GM12878 (cell line): ENCODE measurements around the gene POLR3F. TPM values are rescaled to one million over a fixed set of nuclear protein-coding genes. Genes with fewer than 3 reads are reported as not detected.

Source experiments
- ATAC-seq: fragments of 200-7000 bp; cut with Tn5 transposase; 3 replicates; pipeline ENCODE4 v1.9.1; 2020; ENCODE audit warnings: mild to moderate bottlenecking, moderate library complexity
- BruUV-seq: library from RNA; stranded (reverse); fragments of 400-500 nt; replicated peaks from 2 replicates; lab custom pipeline; 2021; lab: Mats Ljungman, UMichigan
- CTCF ChIA-PET: fragments of 300-600 bp; sonication (Branson Sonifier 250); formaldehyde crosslinking; extraction: SDS; loops from one replicate; lab custom pipeline; 2021; ENCODE audit warnings: inconsistent platforms; lab: Yijun Ruan, JAX
- POLR2A ChIA-PET: fragments of 350-600 bp; formaldehyde crosslinking; extraction: SDS; loops from one replicate; lab custom pipeline; 2021; ENCODE audit warnings: inconsistent platforms; lab: Charles Lee
- RAD21 ChIA-PET: fragments of 300-600 bp; sonication (Branson Sonifier 250); formaldehyde crosslinking; loops from one replicate; lab custom pipeline; 2023; ENCODE audit warnings: antibody characterized with exemption; ENCODE audit not compliant: unreplicated experiment; lab: Charles Lee
- SMC1A ChIA-PET: fragments of 300-600 bp; sonication (Branson Sonifier 250); formaldehyde crosslinking; loops from one replicate; lab custom pipeline; 2023; ENCODE audit not compliant: unreplicated experiment, uncharacterized antibody; lab: Charles Lee
- DNase-seq: peaks from one replicate; pipeline ENCODE4 v3.0.0-alpha.2; 2011; ENCODE audit warnings: low read depth, low spot score
- FAIRE-seq: peaks from 3 replicates; lab custom pipeline; 2011; peaks lifted over from hg19 to GRCh38; lab: Jason Lieb, UNC
- H2AFZ ChIP-seq: 2 replicates; pipeline ENCODE4 v1.6.0; 2011; ENCODE audit warnings: low read depth, low read length, control low read depth; ENCODE audit not compliant: control insufficient read depth
- H3K27ac ChIP-seq: 2 replicates; pipeline ENCODE4 v1.5.1; 2011; ENCODE audit warnings: control low read depth; ENCODE audit not compliant: control insufficient read depth, insufficient read depth
- H3K27me3 ChIP-seq, 2 experiments: replicated peaks in 1 of 2; 2 replicates each; pipeline versions ENCODE4 v1.6.0 to v1.6.1; 2011; ENCODE audit warnings: low read length in 1 of 2; ENCODE audit not compliant: control insufficient read depth in 2 of 2, insufficient read depth in 2 of 2
- H3K36me3 ChIP-seq, 2 experiments: 2 replicates each; pipeline ENCODE4 v1.5.1; 2011; ENCODE audit warnings: low read length in 1 of 2; ENCODE audit not compliant: control insufficient read depth in 2 of 2, insufficient read depth in 2 of 2
- H3K4me1 ChIP-seq: 2 replicates; pipeline ENCODE4 v1.6.1; 2011; ENCODE audit warnings: mild to moderate bottlenecking, low read length, moderate library complexity, mixed read lengths; ENCODE audit not compliant: control insufficient read depth, insufficient read depth
- H3K4me2 ChIP-seq: 2 replicates; pipeline ENCODE4 v1.6.0; 2011; ENCODE audit warnings: control low read depth; ENCODE audit not compliant: control insufficient read depth, insufficient read depth
- H3K4me3 ChIP-seq: fragments of 200-600 bp; sonication (generic); 2 replicates; pipeline ENCODE4 v1.5.1; 2016
- H3K79me2 ChIP-seq: 2 replicates; pipeline ENCODE4 v1.6.0; 2011; ENCODE audit warnings: low read length; ENCODE audit not compliant: control insufficient read depth, insufficient read depth
- H3K9ac ChIP-seq: 2 replicates; pipeline ENCODE4 v1.8.0; 2011; ENCODE audit warnings: low read length, control low read depth, mixed read lengths; ENCODE audit not compliant: control insufficient read depth, insufficient read depth
- H3K9me3 ChIP-seq: replicated peaks from 3 replicates; pipeline ENCODE4 v1.5.1; 2011; ENCODE audit warnings: mild to moderate bottlenecking, low read length; ENCODE audit not compliant: control insufficient read depth, insufficient read depth
- H4K20me1 ChIP-seq: 2 replicates; pipeline ENCODE4 v1.6.0; 2011; ENCODE audit not compliant: control insufficient read depth, insufficient read depth
- ASH2L ChIP-seq: fragments of 300-600, 200-600 bp; sonication (generic); IDR thresholded peaks from 2 replicates; pipeline ENCODE4 v1.6.1; 2017; ENCODE audit warnings: low read depth, mild to moderate bottlenecking, borderline replicate concordance
- FOS ChIP-seq: IDR thresholded peaks from 3 replicates; pipeline ENCODE4 v1.6.1; 2011; ENCODE audit warnings: borderline replicate concordance; ENCODE audit not compliant: insufficient read length; ENCODE audit errors: extremely low read depth
- GABPA ChIP-seq: IDR thresholded peaks from 2 replicates; pipeline ENCODE4 v1.6.1; 2014; ENCODE audit warnings: antibody characterized with exemption, low read depth, mild to moderate bottlenecking, inconsistent platforms
- NBN ChIP-seq: fragments of 450-650 bp; IDR thresholded peaks from 2 replicates; pipeline ENCODE4 v1.6.1; 2016
- NFYA ChIP-seq: IDR thresholded peaks from 2 replicates; pipeline ENCODE4 v1.6.1; 2011; ENCODE audit warnings: low read depth, mild to moderate bottlenecking, low read length, improper control_type of control experiment, borderline replicate concordance
- RUNX3 ChIP-seq: IDR thresholded peaks from 2 replicates; pipeline ENCODE4 v1.6.1; 2012; ENCODE audit warnings: low read length, inconsistent platforms
- SRF ChIP-seq, 2 experiments: IDR thresholded peaks; 2 replicates each; pipeline ENCODE4 v1.6.1; 2011; ENCODE audit warnings: low read depth in 2 of 2, low read length in 2 of 2, mild to moderate bottlenecking in 1 of 2, moderate library complexity in 1 of 2
- STAT1 ChIP-seq: fragments of 450-650 bp; conservative IDR thresholded peaks from 2 replicates; pipeline ENCODE4 v1.6.1; 2014; ENCODE audit warnings: antibody characterized with exemption, mild to moderate bottlenecking
- WGBS: methylation state at CpG from one replicate; pipeline ENCODE4 v1.1.6; 2016; ENCODE audit warnings: low lambda C conversion rate; ENCODE audit not compliant: insufficient replicate concordance, insufficient coverage; ENCODE audit errors: missing lambda C conversion rate; 5-methylcytosine and 5-hydroxymethylcytosine counted together
- in situ Hi-C: fragments of 300-500 bp; cut with MboI; formaldehyde crosslinking; loops from 9 replicates; pipeline ENCODE4 v1.14.3; 2018; ENCODE audit warnings: mixed read lengths
- intact Hi-C: fragments of 100-400 bp; cut with micrococcal nuclease; formaldehyde crosslinking; loops from one replicate; pipeline ENCODE4 v1.14.2; 2022; ENCODE audit not compliant: unreplicated experiment
- polyA plus RNA-seq, 11 experiments: library from polyadenylated mRNA; depleted of rRNA in 4 of 11; unstranded in 6 of 11; stranded (reverse) in 5 of 11; fragments of >200 nt; fragmentation: Nextera tagmentation in 4 of 11; fragmentation: Illumina TruSeq in 1 of 11; extraction: Ambion mirVana in 4 of 11; extraction: Trizol in 1 of 11; gene quantifications; 1 replicate in 1 of 11; 2 replicates in 10 of 11; pipeline versions ENCODE4 v1.2.1 to v1.2.3, GENCODE V29; 2011 to 2016; ENCODE audit warnings: inconsistent platforms in 2 of 11, missing spikeins in 2 of 11, low read depth in 1 of 11
- total RNA-seq, 4 experiments: library from RNA; depleted of rRNA in 3 of 4; stranded (reverse); fragments of >200 nt in 3 of 4; fragmentation: Illumina TruSeq in 1 of 4; extraction: Trizol in 1 of 4; gene quantifications; 2 replicates each; pipeline versions ENCODE4 v1.2.1 to v1.2.3, GENCODE V29; 2013 to 2021
- TF ChIP-seq, protein P1 (sequence below): IDR thresholded peaks from 2 replicates; pipeline ENCODE4 v1.6.1; 2011; ENCODE audit warnings: borderline replicate concordance, low read depth, mild to moderate bottlenecking, moderate library complexity, mixed read lengths, low read length; ENCODE audit not compliant: insufficient read depth; ENCODE audit errors: extremely low read length

The POLR3F gene
- total and polyA plus RNA-seq, 10 of the 15 experiments (the other 5 are each of a cell fraction or from before 2014, with no cell fraction given), result 8.7 to 18.1 (median 12.6) TPM

GRCh38 chr20:18465536-18466200, 1.5 kb upstream of the POLR3F start (continued):
- no peak for TF ChIP-seq SRF (IDR thresholded peaks at IDR 0.05; ENCODE audit: low read depth in 2 of 2, low read length in 2 of 2)
- TF ChIP-seq, protein P1, sequence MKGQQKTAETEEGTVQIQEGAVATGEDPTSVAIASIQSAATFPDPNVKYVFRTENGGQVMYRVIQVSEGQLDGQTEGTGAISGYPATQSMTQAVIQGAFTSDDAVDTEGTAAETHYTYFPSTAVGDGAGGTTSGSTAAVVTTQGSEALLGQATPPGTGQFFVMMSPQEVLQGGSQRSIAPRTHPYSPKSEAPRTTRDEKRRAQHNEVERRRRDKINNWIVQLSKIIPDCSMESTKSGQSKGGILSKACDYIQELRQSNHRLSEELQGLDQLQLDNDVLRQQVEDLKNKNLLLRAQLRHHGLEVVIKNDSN, result no peak
- no peak for TF ChIP-seq ASH2L
- no peak for TF ChIP-seq FOS
- TF ChIP-seq STAT1, result no peak
- TF ChIP-seq, all 136 proteins: peak for 0

DNA sequence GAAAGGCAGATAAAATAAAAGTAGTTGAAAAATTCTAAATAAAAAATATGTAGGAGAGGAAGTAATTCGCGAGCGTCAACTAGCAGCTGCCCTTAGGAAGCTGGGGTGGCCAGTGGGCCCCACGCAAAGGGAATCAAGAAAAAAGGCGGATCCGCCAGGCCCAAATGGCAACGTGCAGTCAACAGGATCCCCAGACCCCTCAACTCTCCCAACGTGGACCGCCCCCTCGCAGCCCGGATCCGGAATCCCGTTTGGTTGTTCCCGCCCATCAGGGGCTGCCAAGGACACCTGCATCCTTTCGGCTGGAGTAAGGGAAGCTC, 656 bp upstream of the POLR3F start:
- CTCF ChIA-PET, result interaction anchor here (1.0 to 2.0 kb wide), 4 partner anchors 9 to 53 kb away, joined by 3 to 10 read pairs (median 3); partner anchors contain the start of gene SEC23B
- Histone ChIP-seq H2AFZ (peak overlapping the region; percentile 99), H3K4me3 (peak overlapping the region; percentile 93), H3K79me2 (peaks cover 15% of the 10 kb centered on the region), H3K4me1 (no peaks in the 10 kb centered on the region; the same call in 1 of the 2 replicates), H3K27me3 (no peaks in the 10 kb centered on the region), H3K9me3 (no peaks in the 10 kb centered on the region), H3K9ac (peak overlapping the region; percentile 96), H3K4me2 (peak overlapping the region; percentile 97), H4K20me1 (no peaks in the 10 kb centered on the region), H3K36me3 (no peaks in the 10 kb centered on the region; a peak in 1 of 4 replicates), H3K27ac (no peak overlapping the region)
- FAIRE-seq, result no peak
- no TSS peak for BruUV-seq
- in situ Hi-C loops (no loop called here), intact Hi-C loops (loop anchor here (2.0 kb wide), 1 partner anchor 54 kb away; no protein-coding TSS in a partner anchor)
- TF ChIP-seq NBN (0 out of 2 replicates have a peak, but pooled peaks have one; percentile 22), NFYA (no peak), RUNX3 (no peak), GABPA (peak; percentile 77)
- SMC1A ChIA-PET, result interaction anchor here (0.9 to 3.0 kb wide), 6 partner anchors 9 to 100 kb away, joined by 3 to 15 read pairs (median 10); partner anchors contain the start of genes RBBP9, SEC23B and SMIM26
- no peak for DNase-seq
- POLR2A ChIA-PET, result interaction anchor here (0.9 to 2.3 kb wide), 3 partner anchors 30 to 41 kb away, joined by 3 to 20 read pairs (median 13); partner anchors contain the start of genes RBBP9 and SEC23B
- RAD21 ChIA-PET, result interaction anchor here (1.6 to 2.6 kb wide), 4 partner anchors 30 to 53 kb away, joined by 4 to 11 read pairs (median 6); partner anchors contain the start of genes RBBP9 and SEC23B
- ATAC-seq, result peak; percentile 42
- 2% methylated on average over 15 of the region's 15 CpGs for WGBS
